Measurements from ENCODE around the gene NYAP2.

The NYAP2 gene

DNA sequence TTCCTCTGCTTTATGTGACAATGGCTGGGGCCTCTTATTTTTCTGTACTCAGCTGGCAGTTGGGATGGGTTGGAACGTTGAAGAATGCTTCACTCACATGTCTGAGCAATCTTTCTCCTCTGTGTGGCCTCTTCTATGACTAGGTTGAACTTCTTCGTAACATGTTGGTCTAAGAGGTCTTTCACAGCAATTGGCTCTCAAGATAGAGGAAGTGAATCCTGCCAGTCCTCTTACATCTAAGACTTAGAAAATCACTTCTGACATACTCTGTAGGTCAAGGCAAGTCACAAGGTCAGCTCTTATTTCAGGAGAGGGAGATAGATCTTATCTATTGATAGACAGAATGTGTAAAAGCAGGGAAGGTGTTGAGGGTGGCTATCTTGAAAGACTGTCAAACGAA, 174.1 kb downstream of the NYAP2 start:
- peaks cover 6% of the 10 kb centered on the region for H3K4me1 Mint-ChIP-seq
- TF ChIP-seq, protein P1, sequence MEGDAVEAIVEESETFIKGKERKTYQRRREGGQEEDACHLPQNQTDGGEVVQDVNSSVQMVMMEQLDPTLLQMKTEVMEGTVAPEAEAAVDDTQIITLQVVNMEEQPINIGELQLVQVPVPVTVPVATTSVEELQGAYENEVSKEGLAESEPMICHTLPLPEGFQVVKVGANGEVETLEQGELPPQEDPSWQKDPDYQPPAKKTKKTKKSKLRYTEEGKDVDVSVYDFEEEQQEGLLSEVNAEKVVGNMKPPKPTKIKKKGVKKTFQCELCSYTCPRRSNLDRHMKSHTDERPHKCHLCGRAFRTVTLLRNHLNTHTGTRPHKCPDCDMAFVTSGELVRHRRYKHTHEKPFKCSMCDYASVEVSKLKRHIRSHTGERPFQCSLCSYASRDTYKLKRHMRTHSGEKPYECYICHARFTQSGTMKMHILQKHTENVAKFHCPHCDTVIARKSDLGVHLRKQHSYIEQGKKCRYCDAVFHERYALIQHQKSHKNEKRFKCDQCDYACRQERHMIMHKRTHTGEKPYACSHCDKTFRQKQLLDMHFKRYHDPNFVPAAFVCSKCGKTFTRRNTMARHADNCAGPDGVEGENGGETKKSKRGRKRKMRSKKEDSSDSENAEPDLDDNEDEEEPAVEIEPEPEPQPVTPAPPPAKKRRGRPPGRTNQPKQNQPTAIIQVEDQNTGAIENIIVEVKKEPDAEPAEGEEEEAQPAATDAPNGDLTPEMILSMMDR (IDR thresholded peaks at IDR 0.05; ENCODE audit: unreplicated experiment in 3 of 3), result no peak
- no peak overlapping the region for H3K27ac Mint-ChIP-seq
- peaks cover 15% of the 10 kb centered on the region for H3K9me3 Mint-ChIP-seq
- no peak overlapping the region for H3K4me3 Mint-ChIP-seq
- no peaks in the 10 kb centered on the region for H3K27me3 Mint-ChIP-seq (ENCODE audit: low read depth)
- peaks cover 5% of the 10 kb centered on the region for H3K36me3 Mint-ChIP-seq (ENCODE audit: low read depth)

DNA sequence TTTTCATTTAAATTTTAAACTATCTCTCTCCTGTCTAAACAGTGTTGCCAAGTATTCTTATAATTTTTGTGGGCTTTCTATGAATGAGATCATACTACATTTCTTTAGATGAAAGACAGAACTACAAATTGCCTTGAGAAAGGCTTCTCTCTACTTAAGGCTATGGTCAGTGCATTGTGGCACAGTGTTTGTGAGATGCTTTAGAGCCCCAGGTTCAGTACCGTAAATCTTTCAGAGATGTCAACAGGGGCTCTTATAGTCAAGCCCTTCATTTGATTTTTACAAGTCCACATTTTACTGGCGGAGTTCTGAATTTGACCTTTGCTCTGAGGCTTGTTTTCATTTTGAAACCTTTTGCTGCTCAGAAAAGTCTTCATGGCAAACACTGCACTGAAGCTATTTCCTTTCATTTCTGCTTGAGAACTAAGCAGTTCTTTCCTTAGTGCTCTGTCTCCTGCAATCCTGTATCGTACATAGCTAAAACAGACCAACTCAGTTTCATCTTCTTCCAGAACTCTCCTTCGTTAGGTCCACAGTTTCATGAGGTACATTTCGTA, 175.2 kb downstream of the NYAP2 start:
- H3K4me3 Mint-ChIP-seq, result no peak overlapping the region
- H3K36me3 Mint-ChIP-seq (ENCODE audit: low read depth), result peaks cover 5% of the 10 kb centered on the region
- H3K4me1 Mint-ChIP-seq, result peaks cover 16% of the 10 kb centered on the region
- TF ChIP-seq, protein P1 (IDR thresholded peaks at IDR 0.05; ENCODE audit: unreplicated experiment in 3 of 3), result no peak
- peak overlapping the region in 1 of 3 experiments; percentile 29 for H3K27ac Mint-ChIP-seq
- no peaks in the 10 kb centered on the region for H3K27me3 Mint-ChIP-seq (ENCODE audit: low read depth)
- H3K9me3 Mint-ChIP-seq, result peaks cover 15% of the 10 kb centered on the region

DNA sequence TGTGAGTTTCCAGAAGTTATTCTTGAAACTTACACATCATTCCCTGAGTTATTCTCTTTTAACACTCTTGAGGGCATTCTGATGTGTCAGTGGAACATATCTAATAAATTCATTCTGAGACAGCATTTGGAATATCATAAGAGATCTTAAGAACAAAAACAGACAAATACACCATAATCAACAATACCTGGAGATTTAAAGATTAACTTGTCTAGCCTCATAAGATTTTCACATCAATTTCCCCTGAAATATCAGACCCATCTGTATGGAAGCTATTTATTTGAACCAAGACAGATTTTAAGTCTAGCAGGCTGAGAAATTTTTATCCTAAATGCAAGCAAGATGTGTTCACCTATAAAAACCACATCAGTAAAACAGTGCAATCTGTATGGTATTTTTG, 181.6 kb downstream of the NYAP2 start:
- no peaks in the 10 kb centered on the region for H3K27me3 Mint-ChIP-seq (ENCODE audit: low read depth)
- no peaks in the 10 kb centered on the region for H3K36me3 Mint-ChIP-seq (ENCODE audit: low read depth)
- peaks cover 2% of the 10 kb centered on the region for H3K9me3 Mint-ChIP-seq
- TF ChIP-seq, protein P1 (IDR thresholded peaks at IDR 0.05; ENCODE audit: unreplicated experiment in 3 of 3), result no peak
- peaks cover 19% of the 10 kb centered on the region for H3K4me1 Mint-ChIP-seq
- H3K27ac Mint-ChIP-seq, result no peak overlapping the region
- H3K4me3 Mint-ChIP-seq, result no peak overlapping the region

DNA sequence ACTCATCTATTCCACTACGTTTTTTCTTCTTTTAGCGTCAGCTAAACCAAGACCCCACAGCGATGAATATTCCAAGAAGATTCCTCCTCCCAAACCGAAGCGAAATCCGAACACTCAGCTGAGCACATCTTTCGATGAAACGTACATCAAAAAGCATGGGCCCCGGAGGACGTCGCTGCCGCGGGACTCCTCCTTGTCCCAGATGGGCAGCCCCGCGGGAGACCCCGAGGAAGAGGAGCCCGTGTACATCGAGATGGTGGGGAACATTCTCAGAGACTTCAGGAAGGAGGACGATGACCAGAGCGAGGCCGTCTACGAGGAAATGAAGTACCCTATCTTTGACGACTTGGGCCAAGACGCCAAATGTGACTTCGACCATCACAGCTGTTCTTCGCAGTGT, 182.4 kb downstream of the NYAP2 start:
- H3K27ac Mint-ChIP-seq, result no peak overlapping the region
- TF ChIP-seq, protein P1 (IDR thresholded peaks at IDR 0.05; ENCODE audit: unreplicated experiment in 3 of 3), result no peak
- H3K9me3 Mint-ChIP-seq, result peaks cover 2% of the 10 kb centered on the region
- H3K27me3 Mint-ChIP-seq (ENCODE audit: low read depth), result no peaks in the 10 kb centered on the region
- H3K36me3 Mint-ChIP-seq (ENCODE audit: low read depth), result no peaks in the 10 kb centered on the region
- no peak overlapping the region for H3K4me3 Mint-ChIP-seq
- peaks cover 19% of the 10 kb centered on the region for H3K4me1 Mint-ChIP-seq

DNA sequence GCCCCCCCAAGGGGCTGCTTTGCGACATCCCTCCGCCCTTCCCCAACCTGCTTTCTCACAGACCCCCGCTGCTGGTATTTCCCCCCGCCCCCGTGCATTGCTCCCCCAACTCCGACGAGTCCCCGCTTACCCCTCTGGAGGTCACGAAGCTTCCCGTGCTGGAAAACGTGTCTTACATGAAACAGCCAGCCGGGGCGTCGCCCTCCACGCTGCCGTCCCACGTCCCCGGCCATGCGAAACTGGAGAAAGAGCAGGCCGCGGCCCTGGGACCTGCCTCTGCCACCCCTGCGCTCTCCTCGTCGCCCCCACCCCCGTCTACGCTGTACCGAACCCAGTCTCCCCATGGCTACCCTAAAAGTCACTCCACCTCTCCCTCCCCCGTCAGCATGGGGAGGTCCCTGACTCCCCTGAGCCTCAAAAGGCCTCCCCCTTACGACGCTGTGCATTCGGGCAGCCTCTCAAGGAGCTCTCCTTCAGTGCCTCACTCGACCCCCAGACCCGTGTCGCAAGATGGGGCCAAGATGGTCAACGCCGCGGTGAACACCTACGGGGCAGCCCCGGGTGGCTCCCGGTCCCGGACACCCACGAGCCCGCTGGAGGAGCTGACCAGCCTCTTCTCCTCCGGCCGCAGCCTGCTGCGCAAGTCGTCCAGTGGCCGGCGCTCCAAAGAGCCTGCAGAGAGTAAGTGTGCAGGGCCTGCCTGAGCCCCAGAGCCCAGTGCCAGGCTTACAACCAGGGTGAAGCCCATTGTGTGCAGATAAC, 183.0 kb downstream of the NYAP2 start:
- H3K9me3 Mint-ChIP-seq, result peaks cover 2% of the 10 kb centered on the region
- H3K4me3 Mint-ChIP-seq, result no peak overlapping the region
- H3K27me3 Mint-ChIP-seq (ENCODE audit: low read depth), result no peaks in the 10 kb centered on the region
- TF ChIP-seq, protein P1 (IDR thresholded peaks at IDR 0.05; ENCODE audit: unreplicated experiment in 3 of 3), result no peak
- H3K36me3 Mint-ChIP-seq (ENCODE audit: low read depth), result no peaks in the 10 kb centered on the region
- H3K4me1 Mint-ChIP-seq, result peaks cover 19% of the 10 kb centered on the region
- H3K27ac Mint-ChIP-seq, result no peak overlapping the region

DNA sequence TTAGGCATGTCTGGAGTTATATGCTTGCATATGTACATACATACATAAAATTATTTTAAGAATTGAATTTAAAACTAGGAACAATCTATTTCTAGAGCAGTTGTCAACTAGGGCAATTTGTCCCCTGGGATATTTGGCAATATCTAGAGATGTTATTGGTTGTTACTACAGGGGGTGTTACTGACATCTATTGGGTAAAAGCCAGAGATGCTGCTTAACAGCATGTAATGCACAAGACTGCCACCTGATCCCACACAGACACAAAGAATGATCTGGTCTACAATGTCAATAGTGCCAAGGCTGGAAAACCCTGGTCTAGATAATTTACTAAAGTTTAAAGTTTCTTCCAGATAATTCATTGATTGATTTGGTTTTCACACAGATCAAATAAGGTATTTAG, 185.3 kb downstream of the NYAP2 start:
- H3K36me3 Mint-ChIP-seq (ENCODE audit: low read depth), result no peaks in the 10 kb centered on the region
- no peak overlapping the region for H3K27ac Mint-ChIP-seq
- peaks cover 2% of the 10 kb centered on the region for H3K9me3 Mint-ChIP-seq
- TF ChIP-seq, protein P1 (IDR thresholded peaks at IDR 0.05; ENCODE audit: unreplicated experiment in 3 of 3), result no peak
- peaks cover 1% of the 10 kb centered on the region for H3K4me1 Mint-ChIP-seq
- no peak overlapping the region for H3K4me3 Mint-ChIP-seq
- H3K27me3 Mint-ChIP-seq (ENCODE audit: low read depth), result no peaks in the 10 kb centered on the region
